Measurements from ENCODE around the gene TTC34. TPM values are rescaled to one million over a fixed set of nuclear protein-coding genes. Genes with fewer than 3 reads are reported as not detected.

The TTC34 gene
- total and polyA plus RNA-seq, 10 of the 15 experiments (the other 5 are each of a cell fraction or from before 2014, with no cell fraction given), result 0.03 to 0.49 (median 0.05) TPM; not detected in 2

GRCh38 chr1:2819831-2820730, 18.6 kb upstream of the TTC34 start:
- no peak for TF ChIP-seq MEF2A (IDR thresholded peaks at IDR 0.05; ENCODE audit: insufficient read depth, low read depth, low read length)
- TF ChIP-seq MEF2B (IDR thresholded peaks at IDR 0.05; ENCODE audit: partially characterized antibody, poor library complexity, severe bottlenecking), result no peak
- TF ChIP-seq BCL3 (IDR thresholded peaks at IDR 0.05; ENCODE audit: borderline replicate concordance, insufficient read depth, low read depth, low read length, poor library complexity, severe bottlenecking), result peak; percentile 86
- no peak for TF ChIP-seq RFX5 (IDR thresholded peaks at IDR 0.05; ENCODE audit: low read depth, low read length)
- TF ChIP-seq RUNX3 (IDR thresholded peaks at IDR 0.05; ENCODE audit: low read length), result no peak
- no peak for TF ChIP-seq SMC3 (IDR thresholded peaks at IDR 0.05; ENCODE audit: borderline replicate concordance, low read length)

More at GRCh38 chr1:2819831-2820730, 18.6 kb upstream of the TTC34 start:
- H3K36me3 ChIP-seq (ENCODE audit: control insufficient read depth in 2 of 2, insufficient read depth in 2 of 2, low read length in 1 of 2), result no peaks in the 10 kb centered on the region
- H3K4me2 ChIP-seq (ENCODE audit: control insufficient read depth, insufficient read depth), result no peak overlapping the region
- WGBS (ENCODE audit: insufficient coverage, insufficient replicate concordance, low lambda C conversion rate, missing lambda C conversion rate), result 56% methylated on average over 29 of the region's 31 CpGs
- no peaks in the 10 kb centered on the region for H3K27me3 ChIP-seq (replicated peaks in 1 of 2; ENCODE audit: control insufficient read depth in 2 of 2, insufficient read depth in 2 of 2, low read length in 1 of 2)
- ChIA-PET SMC1A (ENCODE audit: uncharacterized antibody, unreplicated experiment) (interaction anchor here (0.6 kb wide), 1 partner anchor 34 kb away, joined by 3 read pairs; no protein-coding TSS in a partner anchor), RAD21 (ENCODE audit: unreplicated experiment) (no interaction called here), POLR2A (no interaction called here), CTCF (no interaction called here)
- H2AFZ ChIP-seq (ENCODE audit: control insufficient read depth, low read depth, low read length), result no peak overlapping the region
- no peak for ATAC-seq
- H3K4me1 ChIP-seq (ENCODE audit: control insufficient read depth, insufficient read depth, low read length), result no peaks in the 10 kb centered on the region
- no peaks in the 10 kb centered on the region; the same call in 2 of the 3 replicates for H3K9me3 ChIP-seq (replicated peaks; ENCODE audit: control insufficient read depth, insufficient read depth, low read length)
- intact Hi-C loops (cut with micrococcal nuclease; ENCODE audit: unreplicated experiment) (no loop called here), in situ Hi-C loops (cut with MboI) (loop anchor here (25.0 kb wide), 1 partner anchor 133 kb away; no protein-coding TSS in a partner anchor)
- no peak overlapping the region for H3K27ac ChIP-seq (ENCODE audit: control insufficient read depth, insufficient read depth)
- no peaks in the 10 kb centered on the region for H3K79me2 ChIP-seq (ENCODE audit: control insufficient read depth, insufficient read depth, low read length)
- H4K20me1 ChIP-seq (ENCODE audit: control insufficient read depth, insufficient read depth), result no peaks in the 10 kb centered on the region; the same call in 1 of the 2 replicates
- no peak for FAIRE-seq
- H3K9ac ChIP-seq (ENCODE audit: control insufficient read depth, insufficient read depth, low read length), result no peak overlapping the region
- BruUV-seq (replicated peaks), result no TSS peak
- DNase-seq (ENCODE audit: low read depth, low spot score), result no peak
- no peak overlapping the region for H3K4me3 ChIP-seq

All from GM12878 (cell line).